ENCODE results near the gene TCF12.

Gene TCF12

DNA sequence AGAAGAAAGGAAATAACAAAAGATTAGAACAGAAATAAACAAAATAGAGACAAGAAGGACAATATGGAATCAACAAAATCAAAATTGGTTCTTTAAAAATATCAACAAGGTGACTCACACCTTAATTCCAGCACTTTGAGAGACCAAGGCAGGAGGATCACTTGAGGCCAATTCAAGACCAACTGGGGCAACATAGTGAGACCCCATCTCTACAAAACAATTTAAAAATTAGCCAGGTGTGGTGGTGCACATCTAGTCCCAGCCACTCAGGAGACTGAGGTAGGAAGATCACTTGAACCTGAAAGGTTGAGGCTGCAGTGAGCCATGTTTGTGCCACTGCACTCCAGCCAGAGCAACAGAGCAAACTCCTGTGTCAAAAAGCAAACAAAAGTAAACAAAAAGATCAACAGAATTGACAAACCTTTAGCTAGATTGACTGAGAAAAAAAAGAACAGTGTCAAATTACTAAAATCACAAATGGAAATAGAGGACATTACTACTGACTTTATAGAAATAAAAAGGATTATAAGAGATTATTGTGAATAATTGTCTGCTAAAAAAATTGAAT is 267.1 kb downstream of the TCF12 start:
- DNase-seq: no peak

DNA sequence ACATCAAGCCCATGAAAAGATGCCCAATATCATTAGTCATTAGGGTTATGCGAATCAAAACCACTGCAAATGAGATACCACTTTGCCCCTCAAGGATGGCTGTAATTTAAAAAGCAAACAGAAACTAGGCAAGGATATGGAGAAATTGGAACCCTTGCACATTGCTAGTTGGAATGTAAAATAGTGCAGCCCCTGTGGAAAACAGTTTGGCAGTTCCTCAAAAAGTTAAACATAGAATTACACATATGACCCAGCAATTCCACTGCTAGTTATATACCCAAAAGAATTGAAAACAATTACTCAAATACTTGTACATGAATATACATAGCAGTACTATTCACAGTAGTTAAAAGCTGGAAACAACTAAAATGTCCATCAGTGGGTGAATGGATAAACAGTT is 271.0 kb downstream of the TCF12 start:
- no peak for DNase-seq

DNA sequence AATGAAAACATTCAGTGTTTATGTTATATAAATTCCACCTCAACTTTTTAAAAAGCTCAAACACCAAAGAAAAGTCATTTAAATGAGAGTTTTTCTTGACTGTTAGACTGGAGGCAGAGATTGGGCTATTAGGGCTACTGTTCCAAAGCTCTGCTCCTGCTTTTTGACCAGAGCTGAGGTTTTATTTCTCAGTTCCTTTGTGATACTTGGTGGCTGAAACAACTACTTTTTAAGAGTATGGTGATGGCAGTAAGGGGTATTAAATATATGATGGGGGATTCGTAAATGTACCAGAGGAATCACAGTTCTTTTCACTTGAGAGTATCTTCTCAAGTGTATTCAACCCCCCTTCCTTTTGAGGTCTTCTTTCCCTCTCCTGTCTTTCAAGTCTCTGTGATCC is 271.8 kb downstream of the TCF12 start:
- DNase-seq: no peak

DNA sequence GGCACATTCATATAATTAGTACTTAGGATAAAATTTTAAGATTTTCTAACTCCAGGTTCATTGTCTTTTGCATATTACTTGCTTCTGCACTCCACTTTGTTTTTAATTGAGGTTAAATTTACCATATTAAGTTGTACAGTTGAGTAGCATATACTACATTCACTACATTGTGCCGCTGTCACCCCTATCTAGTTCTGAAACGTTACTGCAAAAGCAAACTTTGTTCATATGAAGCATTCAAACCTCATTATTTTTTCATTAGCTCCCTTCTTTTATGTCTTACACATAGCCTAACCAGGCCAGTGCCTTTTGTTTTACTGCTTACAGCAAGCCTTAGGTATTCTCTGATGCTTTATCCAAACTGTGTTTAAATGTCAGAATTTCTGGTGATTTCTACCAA is 274.7 kb downstream of the TCF12 start:
- no peak for DNase-seq

DNA sequence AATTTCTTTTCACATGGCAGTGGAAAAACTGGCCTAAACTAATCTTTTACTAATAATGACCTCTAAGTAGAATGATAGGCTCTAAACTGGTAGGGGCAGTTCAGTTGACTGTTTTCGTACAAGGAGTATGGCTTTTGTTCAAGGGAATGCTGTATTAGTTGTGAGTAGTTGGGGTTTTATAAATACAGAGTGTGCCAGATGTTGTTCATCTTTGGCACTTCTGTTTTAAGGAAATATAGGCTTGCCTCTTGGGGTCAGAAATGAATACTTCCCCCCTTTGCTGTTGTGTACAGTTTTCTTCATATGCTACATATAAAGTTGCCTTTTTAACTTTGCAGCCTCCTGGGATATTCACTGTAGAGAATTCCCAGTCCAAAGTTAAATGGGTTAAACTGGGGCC is 276.9 kb downstream of the TCF12 start:
- DNase-seq: no peak

DNA sequence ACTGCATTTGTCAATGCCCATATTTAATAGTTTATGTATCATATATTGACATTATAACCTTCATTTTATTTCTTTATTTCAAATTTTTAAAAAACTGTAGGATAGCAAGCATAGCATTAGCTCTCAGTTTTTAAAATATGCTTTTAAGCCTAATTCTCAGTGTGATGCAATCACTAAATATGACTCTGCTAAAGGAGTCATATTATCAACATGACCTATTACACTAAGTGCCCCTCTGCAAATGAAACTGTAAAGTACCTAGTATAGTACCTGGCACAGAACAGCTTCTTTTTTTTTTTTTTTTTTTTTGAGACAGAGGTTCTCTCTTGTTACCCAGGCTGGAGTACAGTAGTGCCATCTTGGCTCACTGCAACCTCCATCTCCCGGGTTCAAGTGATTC is 278.4 kb downstream of the TCF12 start:
- DNase-seq: no peak

DNA sequence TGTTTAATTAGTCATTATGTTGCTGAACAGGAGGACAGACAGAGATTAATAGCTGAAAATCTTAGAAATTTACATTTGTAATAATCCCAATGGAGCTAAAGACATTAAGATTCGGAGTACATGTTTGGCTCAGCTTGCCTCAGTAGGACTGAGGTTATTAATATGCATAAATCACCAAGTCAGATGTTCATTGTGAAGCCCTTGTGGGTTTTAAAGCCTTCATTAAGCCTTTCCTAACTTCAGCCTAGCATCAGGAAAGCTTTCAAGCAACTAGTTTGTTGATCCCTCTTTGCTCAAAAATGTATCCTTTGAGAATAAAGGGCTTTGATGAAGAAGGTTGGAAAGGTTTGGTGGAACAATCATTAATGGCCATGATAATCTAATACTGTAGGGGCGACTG is 279.7 kb downstream of the TCF12 start:
- no peak for DNase-seq

DNA sequence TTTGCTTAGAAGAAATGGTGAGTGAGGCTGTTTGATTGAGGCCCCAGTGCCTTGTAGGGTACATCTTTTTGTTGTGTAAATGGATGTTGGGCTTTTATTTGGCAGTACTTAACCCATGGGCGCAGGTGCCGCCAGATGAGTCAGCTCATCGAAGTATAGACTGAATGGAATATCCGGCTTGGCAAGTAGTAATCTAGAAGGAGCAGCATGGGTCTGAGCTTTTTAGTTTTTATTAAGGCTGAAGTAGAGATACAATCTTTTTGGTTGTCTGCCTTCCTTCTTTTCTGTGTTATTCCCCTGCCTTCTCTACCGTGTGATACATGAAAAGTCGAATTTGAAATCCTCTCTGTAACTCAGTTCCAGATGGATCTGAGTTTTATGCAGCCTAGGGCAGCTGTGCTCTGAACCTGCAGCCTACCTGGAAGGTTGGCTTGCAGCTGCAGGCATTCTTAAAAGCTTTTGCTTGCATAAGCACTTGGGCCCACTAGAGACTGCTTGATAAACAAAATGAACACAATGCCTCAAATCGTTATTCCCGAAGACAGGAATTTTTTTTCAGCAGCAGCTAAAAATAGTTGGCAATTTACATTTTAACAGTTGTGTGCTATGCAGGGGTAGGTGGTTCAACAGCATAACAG is 280.3 kb downstream of the TCF12 start:
- DNase-seq: no peak

DNA sequence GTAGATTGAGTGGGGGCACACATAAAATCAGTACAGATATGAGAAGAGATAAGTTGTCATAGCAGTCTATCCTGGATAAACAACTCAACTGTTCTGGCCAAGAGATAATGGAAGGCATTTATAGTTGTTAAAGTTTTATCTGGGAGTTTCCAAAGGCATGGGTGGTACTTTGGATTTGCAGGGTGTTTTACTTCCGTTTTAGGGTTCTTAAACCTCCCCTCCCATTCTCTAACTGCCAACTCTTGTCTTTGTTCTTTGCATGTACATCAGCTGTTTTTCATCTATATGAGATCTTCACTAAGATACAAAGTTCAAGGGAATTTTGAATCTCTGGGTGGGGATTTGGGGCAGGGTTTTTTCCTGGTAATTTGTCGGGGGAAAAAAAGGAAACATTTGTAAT is 283.1 kb downstream of the TCF12 start:
- DNase-seq: no peak

DNA sequence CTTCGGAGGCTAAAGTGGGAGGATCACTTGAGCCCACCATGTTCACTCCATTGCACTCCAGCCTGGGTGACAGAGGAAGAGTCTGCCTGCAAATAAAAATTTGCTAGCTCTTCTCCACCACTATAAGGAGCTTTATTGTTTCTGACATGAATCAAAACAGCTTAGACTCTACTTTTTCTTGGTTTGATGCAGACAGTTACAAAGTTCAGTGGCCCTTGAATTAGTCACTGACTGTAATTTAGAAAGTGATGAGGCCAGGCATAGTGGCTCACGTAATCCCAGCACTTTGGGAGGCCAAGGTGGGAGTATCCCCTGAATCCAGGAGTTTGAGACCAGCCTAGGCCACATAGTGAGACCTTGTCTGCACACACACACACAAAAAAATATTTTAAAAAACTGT is 285.5 kb downstream of the TCF12 start:
- DNase-seq: no peak

DNA sequence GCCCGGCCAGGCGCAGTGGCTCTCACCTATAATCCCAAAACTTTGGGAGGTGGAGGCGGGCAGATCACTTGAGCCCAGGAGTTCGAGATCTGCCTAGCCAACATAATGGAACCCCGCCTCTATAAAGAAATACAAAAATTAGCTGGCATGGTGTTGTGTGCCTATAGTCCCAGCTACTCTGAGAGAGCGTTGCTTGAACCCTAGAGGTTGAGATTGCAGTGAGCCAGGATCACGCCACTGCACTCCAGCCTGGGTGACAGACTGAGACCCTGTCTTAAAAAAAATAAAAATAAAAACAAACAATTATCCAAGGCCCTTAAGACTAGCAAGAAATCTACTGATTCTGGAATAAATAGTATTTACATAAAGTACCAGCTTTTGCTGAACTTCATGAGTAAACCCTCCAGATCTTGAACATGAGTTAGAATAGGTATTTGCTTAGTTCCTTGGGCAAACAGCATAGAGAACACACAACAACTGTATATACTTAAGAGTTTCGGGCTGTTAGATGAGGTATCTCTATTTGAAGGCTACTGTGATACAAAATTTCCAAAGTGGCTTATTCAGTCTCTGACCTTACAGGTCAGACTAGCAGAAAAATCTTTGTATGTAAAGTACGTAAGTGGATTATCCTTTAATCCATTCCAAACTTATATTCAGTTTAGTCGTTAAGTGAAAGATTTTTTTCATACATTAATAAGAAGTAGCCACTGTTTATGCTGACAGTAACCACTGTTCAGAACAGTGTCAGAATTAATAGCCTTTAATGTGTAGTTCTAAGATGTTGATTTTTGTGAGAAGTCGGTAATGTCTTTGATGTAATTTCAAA is 286.8 kb downstream of the TCF12 start:
- no peak for DNase-seq

DNA sequence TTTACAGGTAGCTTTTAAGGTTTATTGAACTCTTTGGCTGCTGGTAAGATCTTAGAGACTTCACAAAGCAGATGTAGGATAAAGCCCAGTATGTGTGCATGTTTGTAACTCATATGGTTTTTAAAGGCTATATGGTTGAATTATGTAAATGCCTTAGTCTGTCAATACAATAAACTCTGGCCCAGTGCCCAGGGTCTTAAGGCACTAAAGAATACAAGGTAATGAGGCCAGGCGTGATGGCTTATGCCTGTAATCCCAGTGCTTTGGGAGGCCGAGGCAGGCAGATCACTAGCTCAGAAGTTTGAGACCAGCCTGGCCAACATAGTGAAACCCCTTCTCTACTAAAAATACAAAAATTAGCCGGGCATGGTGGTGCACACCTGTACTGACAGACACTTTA is 287.6 kb downstream of the TCF12 start:
- DNase-seq: no peak

DNA sequence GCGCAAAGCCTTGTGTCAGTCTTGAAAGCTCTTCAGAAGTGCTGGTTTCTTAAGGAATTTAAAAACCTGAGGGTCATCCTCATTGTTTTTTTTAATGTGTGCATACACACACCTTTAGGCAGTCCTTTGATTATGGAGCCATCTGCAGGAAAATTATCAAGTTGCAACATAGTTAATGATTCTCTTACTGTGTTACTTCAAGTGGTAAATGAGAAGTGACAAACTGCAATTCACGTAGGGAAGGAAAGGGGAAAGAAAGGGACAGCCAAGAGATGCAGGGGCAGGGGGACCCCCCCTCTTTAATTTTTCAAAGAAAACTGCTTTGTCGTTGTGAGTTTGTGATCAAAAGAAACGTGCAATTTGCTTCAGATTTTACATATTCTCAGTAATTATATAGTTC is 295.4 kb downstream of the TCF12 start:
- DNase-seq: no peak

DNA sequence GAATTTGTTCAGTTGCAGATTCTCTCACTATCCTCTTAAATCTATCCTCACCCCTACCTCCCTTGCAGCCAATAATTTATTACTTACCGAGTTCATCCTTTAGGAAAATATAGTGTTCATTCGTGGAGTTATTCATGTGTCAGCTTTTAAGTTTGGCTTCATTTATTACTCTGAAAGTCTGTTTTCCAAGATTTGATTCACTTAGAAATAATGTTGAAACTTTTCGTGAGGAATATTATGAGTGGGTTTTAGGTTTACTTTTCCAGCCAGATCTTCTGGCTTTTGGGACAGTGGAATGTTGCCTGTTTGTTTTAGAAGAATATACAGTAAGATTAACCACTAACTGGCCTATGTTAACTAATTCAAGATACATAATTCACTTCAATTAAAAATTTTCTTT is 296.9 kb downstream of the TCF12 start:
- no peak for DNase-seq

DNA sequence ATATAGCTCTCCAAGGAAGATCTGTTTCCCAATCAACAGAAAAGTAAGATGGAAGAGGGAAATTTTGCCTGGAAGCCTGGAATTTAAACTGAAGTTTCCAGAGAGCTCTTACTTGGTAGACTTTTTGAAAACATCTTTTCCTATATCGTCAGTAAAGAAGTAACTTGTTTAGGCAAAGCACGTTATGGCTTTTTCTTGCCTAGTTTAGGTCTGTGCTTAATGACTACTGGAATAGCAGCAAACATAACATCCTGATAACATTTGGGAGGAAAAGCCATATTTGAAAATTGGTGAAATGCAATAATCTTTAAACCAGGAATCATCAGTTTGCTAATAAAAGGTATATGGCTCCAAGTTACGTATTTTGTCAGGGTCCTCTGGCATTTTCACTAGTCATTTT is 297.4 kb downstream of the TCF12 start:
- no peak for DNase-seq

DNA sequence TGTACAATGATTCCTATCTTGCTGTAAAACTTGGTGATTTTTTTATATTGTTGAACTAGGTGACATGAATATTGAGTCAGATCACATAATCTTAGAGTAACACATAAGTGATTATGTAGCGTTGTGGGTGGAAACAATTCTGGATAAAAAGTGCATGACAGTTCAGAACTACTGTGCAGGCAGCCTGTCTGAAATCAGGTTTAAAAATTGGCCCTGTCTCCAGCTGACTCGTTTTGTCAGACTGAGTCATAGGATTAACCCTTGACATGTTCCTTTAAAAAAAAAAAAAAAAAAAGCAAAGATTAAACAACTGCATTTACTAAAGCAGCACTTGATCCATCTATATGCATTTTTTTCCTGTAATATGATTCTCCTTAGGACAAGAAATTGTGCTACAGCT is 297.8 kb downstream of the TCF12 start:
- DNase-seq: no peak

DNA sequence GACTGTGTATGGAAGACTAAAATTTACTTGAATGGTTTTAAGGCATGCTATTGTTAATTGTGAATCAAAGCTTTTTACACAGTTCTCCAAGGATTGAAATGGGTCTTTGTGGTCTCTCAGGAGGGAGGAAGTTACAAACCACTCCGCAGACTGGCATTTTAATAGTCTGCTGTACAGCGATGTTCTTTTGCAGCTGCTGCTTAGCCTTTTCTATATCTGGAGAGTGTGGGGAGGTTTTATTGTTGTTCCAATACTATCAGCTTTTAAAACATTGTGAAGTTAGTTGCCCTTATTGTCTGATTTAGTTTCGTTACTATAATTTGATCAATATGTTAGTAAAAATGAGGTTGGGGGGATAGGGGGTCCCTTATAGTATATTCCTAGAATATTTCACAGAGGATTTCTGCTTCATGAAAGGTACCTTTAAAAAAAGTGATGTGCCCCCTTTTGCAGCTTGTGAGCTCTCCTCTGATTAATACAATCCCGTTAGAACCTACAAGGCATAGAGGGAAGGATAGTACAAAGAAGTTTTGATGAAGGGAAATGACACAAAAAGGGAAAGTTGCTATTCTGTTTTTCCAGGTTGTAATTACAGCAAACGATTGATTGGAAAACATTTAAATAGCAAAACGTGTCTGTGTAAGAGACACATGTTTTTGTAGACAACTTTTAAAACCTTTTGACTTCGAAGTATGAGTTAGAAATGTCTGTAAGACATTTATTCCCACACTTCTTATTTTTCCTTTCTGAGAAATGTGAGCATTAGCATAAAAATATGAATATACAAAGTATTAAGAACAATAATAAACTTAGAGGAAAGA is 299.5 kb downstream of the TCF12 start:
- no peak for DNase-seq

DNA sequence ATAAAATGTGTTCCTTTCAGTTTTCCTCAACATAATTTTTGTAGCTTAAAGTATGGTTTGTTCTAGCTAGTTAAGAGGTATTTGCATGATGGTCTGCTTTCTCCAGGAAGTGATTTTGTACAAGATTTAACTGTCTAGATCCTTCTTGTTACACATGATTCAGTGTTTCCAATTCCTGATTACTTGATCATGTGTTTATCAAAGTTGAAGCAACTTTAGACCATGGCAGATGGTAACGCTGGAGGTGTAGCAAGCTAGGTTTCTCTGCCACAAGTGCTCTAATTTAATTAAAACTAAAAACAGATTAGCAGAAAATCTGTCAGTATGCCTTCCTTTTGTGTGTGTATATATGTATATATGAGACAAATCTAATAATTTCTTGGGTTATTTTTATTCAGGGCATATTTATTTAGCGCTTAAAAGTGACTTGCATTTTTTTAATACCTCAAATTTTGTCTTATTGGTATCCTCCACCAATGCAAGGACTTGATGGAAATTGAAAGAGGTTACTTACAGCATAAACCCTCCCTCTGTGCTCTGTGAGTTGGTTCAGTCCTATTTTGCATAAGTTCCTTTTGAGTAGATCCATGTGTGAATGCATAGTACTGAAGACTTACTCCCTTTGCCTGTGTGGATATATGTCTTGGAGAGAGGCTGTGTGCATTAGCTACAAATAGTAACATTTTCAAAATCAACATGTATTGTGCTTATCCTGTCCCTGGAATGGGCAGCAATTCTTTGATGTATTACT is 300.6 kb downstream of the TCF12 start:
- DNase-seq: no peak

DNA sequence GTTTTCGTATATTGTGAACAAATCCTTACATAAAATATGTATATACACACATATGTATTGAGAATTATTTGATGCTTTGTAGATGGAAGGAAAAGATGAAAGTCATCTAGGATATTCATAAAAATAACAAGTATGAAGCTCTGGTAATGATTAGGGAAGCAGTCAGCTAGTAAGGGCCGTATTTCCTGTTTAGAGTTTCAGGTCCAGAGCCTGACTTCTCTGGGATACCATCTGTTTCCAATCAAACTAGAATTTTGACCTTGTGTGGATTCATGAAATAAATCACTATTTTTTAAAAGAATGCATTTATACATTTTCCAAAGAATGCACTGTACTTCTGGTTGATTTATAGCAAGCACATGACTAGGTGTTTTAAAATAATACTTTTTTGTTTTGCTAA is 301.8 kb downstream of the TCF12 start:
- DNase-seq: no peak

DNA sequence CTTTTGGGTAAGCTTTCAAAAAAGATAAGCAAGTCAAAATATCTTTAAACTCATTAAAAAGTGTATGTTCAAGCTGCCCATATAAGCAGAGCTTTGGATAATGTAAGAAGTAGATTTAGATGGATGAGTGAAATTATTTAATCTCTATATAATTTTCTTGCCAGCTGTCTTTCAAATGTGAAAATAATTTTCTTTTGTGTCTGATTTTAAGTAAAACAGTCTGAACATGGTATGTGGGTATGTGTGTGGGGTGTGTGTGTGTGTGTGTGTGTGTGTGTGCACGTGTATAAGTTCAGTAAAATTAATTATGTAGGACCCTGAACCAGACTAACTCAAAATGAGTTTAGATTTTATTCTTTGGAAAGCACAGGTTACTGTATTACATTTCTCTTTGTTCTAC is 302.7 kb downstream of the TCF12 start:
- DNase-seq: no peak

DNA sequence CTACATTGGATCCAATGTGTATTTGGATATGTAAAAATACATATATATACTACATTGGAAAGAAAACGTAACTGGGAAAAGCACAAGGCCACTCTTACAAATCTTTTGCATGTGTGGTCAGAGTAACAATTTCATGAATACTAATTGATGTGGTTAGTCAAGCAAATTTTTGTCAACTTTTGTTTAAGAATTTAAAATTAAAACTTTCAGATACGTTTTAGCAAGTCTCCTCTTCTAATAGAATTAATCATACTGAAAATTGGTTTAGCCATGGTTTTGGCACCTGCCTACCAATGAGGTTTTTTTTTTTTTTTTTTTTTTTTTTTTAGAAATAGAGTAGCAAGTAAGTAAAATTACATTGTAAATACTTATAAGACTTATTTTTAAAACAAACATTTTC is 304.9 kb downstream of the TCF12 start:
- DNase-seq: no peak

DNA sequence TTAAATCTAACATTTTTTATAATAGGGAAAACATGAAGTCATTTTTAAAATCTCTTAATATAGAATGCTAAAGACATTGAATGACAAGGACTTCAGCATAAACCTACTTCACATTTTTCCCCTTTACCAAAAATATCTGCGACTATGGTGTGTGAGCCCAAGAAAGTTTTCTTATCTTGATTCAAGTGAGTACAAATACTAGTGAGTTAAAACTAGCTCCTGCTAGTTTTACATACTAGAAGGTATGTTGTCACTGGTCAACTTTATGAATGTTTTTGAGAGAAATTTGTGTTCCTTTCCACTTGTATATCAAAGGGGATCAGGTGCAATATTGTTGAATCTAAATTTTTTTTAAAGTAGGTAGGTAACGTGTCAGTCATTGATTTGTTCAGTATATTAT is 305.4 kb downstream of the TCF12 start:
- DNase-seq: no peak

DNA sequence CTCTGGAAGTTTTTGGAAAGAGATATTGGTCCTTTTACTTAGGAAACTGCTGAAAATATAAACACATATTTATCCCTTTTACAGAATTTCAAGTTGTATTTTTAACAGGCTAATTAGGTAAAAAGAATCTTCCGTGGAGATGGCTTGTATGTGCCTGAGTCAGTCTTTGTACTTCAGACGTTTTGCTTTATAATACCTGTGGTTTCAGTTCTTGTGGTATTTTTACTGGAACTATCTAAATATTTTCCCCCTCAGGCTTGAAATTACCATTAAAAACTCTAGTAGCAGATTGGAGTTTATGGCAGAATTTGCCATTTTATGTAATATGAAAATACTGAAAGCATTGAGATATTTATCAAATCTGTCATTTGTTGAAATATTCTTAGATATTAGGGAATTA is 306.2 kb downstream of the TCF12 start:
- DNase-seq: no peak

All from activated T-cell treated with anti-CD3 and anti-CD28 coated beads, Interleukin-2, amount 50 U/mL, for 48 hours (primary cell).